Glomerular visceral epithelial cell (primary cell): Measurements from ENCODE around the gene ARMC9.

Experiments
- DNase-seq: peaks from one replicate; pipeline ENCODE4 v3.0.0-alpha.2; 2016; ENCODE audit errors: extremely low spot score

ARMC9 gene

GRCh38 chr2:231421051-231421580 is 222.7 kb downstream of the ARMC9 start:
- DNase-seq: no peak

- no peak for DNase-seq
Measured at GRCh38 chr2:231422056-231422455, 223.6 kb downstream of the ARMC9 start.

GRCh38 chr2:231423176-231423575 is 224.7 kb downstream of the ARMC9 start:
- DNase-seq: no peak
